SW 1271 (cell line): Measurements from ENCODE around the gene PARD3.

Experiments used
- DNase-seq, 2 experiments: peaks; one replicate each; lab custom pipeline; 2025; lab: John Stamatoyannopoulos, UW

Gene PARD3

GRCh38 chr10:34216348-34216945, 598.6 kb downstream of the PARD3 start:
- DNase-seq = no peak

GRCh38 chr10:34213805-34214197, 601.3 kb downstream of the PARD3 start:
- DNase-seq = no peak

DNA sequence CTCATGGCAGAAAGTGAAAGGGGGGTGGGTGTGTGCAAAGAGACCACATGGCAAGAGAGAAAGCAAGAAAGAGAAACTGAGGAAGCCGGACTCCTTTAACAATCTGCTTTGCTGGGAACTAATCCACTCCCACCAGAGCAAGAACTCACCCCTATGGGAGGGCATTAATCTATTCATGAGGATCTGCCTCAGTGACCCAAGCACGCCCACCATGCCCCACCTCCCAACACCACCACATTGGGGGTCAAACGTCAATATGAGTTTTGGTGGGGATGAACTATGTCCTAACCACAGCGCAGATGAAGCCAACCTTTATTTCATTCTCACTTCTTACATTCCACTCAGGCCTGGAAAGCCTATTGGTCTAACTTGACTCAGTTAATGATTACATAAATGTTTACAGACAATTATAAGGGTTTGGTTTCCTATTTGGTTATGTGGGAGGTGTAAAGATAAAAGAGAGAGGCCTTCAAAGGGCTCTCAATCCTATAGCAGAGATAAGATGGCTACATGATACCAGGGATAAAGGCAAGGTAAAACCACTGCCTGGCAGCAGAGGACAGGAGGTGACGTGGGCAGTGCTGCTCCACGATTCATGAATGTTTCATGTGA, 601.8 kb downstream of the PARD3 start:
- DNase-seq = no peak

DNA sequence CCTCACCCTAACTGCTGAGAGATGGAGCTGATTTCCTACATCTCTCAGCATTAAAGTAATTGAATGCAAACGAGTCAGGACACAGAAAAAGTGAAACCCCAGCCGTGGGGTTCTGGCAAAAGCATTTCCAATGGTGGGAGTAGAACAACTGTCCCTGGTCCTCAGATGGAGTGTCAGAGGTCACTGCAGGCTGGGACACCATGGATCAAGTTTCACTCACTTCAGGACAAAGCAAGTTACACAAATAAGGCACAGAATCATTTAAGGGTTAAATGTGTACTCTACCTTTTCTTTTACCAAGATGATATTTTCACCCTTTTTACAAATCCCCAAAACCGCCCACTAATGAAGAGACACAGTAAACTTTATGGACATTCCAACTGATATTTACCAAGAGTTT, 607.8 kb downstream of the PARD3 start:
- DNase-seq = no peak

GRCh38 chr10:34206935-34207268, 608.2 kb downstream of the PARD3 start:
- DNase-seq = no peak

DNA sequence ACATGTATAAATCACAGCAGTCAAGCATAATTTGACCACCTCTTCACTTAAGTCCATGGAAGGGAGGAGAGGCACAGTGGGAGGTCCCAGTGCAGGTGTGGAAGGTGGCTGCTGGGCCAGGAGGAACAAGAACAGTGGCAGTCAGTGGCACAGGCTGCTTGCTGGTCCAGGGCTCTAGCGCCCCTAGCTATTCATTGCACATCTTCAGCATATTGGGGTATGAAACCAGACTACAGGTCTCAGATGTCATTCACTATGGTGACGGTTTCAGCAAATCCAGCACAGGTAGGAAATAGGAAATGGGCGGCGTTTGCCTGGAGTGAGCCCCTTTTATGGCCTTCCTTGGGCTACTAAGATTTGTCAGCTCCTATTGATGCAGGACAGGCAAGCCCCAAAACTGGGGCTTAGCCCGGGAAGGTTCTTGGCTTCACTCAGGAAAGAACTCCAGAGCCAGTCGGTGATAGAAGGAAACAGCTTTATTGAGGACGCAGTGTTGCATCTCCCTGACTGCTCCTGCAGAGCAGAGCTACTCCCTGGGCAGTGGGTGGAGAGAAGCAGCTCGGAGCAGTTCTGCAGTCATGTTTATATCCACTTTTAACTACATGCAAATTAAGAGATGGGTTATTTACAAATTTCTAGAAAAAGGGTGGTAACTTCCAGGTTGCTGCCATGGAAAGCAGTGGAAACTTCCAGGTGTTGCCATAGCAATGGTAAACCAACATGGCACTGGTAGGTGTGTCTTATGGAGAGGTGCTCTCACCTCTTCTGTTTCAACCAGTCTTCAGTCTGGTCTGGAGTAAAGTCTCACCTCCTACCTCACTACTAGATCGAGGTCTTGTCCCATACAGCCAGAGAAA, 608.8 kb downstream of the PARD3 start:
- DNase-seq = no peak

DNA sequence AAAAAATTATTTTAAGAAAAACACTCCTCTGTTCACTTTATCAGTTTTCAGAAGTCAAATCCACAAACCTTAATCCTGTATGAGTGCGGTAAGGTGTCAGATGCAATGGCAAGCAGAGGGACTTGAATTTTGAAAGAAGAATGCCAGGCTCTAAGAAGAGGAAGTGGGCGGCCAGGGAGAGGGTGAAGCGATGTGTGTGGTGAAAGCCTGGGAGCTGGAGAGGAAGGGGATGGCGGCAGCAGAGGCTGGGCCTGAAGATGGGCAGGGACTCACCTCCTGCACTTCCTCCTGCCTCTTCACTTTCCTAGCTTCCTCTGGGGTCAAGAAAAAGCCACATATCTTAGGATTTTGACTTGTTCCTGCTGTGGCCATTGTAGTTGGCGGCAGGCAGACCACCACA, 609.6 kb downstream of the PARD3 start:
- DNase-seq = no peak

- no peak for DNase-seq
Measured at GRCh38 chr10:34203966-34204630, 611.0 kb downstream of the PARD3 start.

DNA sequence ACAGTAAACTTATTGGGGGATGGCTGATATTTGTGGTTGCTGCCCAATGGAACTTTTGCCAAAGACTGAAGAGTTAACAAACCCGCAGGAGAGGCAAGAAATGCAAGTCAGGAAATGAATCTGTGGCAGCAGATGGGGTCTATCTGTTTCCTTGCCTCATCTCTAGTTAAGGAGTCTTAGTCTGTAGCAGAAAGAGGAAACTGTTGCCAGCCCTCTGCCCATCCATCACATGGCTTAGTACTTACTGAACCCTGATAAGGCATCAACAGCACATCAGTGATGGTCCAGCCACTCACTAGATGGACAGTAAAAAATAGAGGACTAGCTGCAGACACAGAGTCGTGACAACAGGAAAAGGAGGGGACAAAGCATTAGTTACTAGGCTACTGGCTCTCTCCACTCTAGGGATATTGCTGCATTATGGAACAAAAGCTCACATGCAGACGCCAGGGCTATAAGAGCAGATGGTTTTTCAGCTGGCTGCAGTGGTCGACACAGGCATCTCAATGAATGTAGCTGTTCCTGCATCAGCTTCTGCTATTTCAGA, 614.7 kb downstream of the PARD3 start:
- DNase-seq = no peak

GRCh38 chr10:34198953-34199352, 616.1 kb downstream of the PARD3 start:
- no peak for DNase-seq

DNA sequence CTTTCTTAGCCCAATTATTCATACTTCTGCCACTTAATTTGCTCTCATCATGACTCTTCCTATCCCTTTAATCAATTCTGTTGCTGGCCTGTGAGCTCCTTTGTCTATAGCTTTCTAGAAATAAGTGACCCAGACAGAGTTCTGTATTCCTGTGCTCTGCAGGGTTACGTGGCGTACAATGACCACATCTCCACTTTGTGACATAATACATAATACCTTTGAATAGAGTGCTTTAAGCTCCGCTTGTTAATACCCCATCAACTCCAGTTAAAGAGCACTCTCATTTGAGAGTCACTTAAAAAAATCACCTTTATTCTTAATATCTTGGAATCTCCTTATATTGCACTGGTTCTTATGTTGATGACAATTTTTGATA, 619.0 kb downstream of the PARD3 start:
- DNase-seq = no peak

DNA sequence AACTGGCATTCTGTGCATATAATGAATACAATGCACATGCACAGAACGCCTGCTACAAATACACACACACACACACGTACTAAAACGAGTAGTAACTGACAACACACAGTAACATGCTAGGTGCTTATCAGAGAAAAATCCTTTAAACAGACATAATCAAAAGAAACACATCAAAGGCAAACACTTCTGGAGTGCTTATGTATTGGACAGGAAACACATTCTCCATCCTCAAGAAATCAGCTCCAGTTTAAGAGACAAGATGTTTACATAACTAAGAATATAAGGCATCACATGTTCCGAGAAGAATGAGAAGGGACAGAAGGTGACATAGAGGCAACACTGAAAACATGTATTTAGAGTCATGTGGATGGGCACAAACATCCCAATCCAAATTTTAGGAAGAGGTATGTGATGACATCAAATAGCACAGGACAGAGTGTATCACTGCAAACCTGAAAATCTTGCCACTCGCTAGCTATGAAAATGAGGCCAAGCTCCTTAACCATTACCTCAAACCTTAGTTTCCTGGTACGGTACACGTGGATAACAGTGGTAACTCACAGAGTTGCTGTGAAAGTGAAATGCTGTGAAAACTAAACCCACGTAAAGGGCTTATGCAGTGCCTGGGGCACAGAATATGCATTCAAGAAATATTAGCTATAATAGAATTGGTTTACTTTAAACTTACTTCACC, 619.6 kb downstream of the PARD3 start:
- DNase-seq = no peak

GRCh38 chr10:34193931-34194626, 621.0 kb downstream of the PARD3 start:
- no peak for DNase-seq

DNA sequence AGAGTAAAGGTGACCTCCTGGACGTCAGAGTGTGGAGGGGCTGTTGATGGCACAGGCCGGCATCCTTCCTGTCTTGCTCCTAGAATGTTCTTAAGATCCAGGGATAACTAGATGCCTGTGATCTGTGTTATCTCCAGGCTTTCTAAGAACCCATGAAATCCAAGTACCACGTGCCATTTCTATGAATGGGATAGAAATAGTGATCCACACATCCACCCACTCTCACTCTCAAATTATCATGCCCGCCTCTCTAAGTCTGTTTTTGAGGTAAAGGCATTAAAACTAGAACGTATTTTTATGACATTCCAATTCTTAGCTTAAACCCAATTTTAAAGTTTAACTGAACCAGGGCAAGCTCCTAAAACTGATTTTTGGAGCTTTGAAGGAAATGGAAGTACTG, 622.5 kb downstream of the PARD3 start:
- no peak for DNase-seq

GRCh38 chr10:34191406-34191805, 623.7 kb downstream of the PARD3 start:
- no peak for DNase-seq

GRCh38 chr10:34190580-34190979, 624.5 kb downstream of the PARD3 start:
- no peak for DNase-seq

DNA sequence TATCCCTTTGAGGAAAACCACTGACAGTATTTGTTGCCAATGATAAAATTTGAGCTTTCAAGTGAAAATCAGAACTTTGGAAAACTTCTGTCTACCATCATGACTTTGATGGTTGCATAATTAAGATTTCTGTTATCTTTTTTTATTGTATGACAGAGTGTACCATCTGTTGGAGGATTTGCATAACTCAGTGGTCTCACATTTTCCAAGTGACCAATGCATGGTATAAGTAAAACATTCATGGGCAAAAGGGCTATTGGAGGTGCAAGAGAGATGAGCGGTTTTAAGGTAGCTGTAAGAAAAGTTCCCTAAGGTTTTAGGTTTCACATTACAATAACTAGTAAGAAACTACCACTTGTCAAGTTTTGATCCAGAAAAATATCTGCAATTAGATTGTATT, 625.3 kb downstream of the PARD3 start:
- no peak for DNase-seq

DNA sequence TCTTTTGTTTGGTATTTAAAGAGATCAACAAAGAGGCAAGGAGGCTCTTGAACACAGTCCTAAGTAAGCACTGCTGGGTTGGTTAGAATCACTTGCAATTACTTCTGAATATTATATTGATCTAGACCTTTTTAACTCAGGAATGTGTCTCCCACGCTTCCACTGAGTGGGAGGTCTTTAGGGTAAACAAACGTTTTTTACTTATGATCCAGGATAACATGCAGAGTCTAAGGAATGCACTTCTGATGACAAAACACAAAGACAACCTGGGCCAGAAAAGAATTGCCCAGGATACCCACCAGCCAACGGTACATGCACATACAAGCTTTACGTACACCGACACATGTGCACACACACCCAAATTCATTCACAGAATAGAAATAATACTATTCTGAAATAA, 626.9 kb downstream of the PARD3 start:
- no peak for DNase-seq

DNA sequence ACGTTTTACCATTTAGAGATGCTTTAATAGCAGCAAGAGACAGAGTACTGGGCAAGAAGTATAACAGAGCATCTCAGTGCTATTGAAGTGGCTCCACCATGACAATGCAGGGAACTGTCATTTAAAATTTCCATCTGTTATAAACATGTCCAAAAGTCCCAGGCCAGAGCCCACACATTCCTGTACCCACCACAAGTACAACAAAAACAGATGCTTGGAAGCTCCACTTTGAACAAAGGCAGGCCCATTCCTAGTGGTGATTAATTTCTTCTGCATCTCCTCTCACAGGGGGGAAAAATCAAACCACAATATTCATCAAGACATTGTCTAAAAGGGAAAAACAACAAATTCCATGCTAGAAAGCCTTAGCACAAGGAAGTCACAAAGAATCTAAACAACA, 627.9 kb downstream of the PARD3 start:
- no peak for DNase-seq

- DNase-seq = no peak
Measured at GRCh38 chr10:34186745-34187144, 628.4 kb downstream of the PARD3 start.

GRCh38 chr10:34185998-34186397, 629.1 kb downstream of the PARD3 start:
- DNase-seq = no peak
